ENCODE data around the gene OR51I1.
A peak's percentile ranks its signal among the peaks of the same experiment; 100 is the strongest.

Gene OR51I1

GRCh38 chr11:5486421-5486820 lies 45.1 kb upstream of the OR51I1 start:
- Histone ChIP-seq H2BK120ac (ENCODE audit: insufficient read depth, low read length, poor library complexity) (no peak overlapping the region), H3K79me1 (ENCODE audit: low read length) (no peaks in the 10 kb centered on the region), H2AFZ (ENCODE audit: insufficient read depth, low read length, poor library complexity) (no peak overlapping the region), H2AK5ac (ENCODE audit: low read length) (no peak overlapping the region), H3K27me3 (ENCODE audit: insufficient read depth, low read length) (no peaks in the 10 kb centered on the region), H3K36me3 (ENCODE audit: control insufficient read depth in 1 of 2, insufficient read depth in 2 of 2, low read length in 2 of 2) (no peaks in the 10 kb centered on the region), H3K27ac (ENCODE audit: low read depth, low read length) (no peak overlapping the region), H3K9me3 (ENCODE audit: insufficient read depth, low read depth, low read length) (no peaks in the 10 kb centered on the region), H3K4ac (ENCODE audit: low read depth, low read length) (no peak overlapping the region), H2BK5ac (ENCODE audit: low read depth, low read length, poor library complexity) (no peak overlapping the region), H3K14ac (ENCODE audit: low read length) (no peak overlapping the region), H3K9ac (ENCODE audit: low read length) (no peak overlapping the region), H4K8ac (ENCODE audit: low read depth, low read length) (no peak overlapping the region), H3K23ac (ENCODE audit: low read length) (no peak overlapping the region), H3K4me3 (ENCODE audit: low read depth, low read length) (no peak overlapping the region), H2BK12ac (ENCODE audit: low read length) (no peak overlapping the region), H4K91ac (ENCODE audit: low read depth, low read length) (no peak overlapping the region), H3K79me2 (ENCODE audit: control insufficient read depth, insufficient read depth, low read length, poor library complexity) (no peaks in the 10 kb centered on the region), H3K4me1 (ENCODE audit: control insufficient read depth in 1 of 2, insufficient read depth in 2 of 2, low read length in 2 of 2) (no peaks in the 10 kb centered on the region), H3K4me2 (ENCODE audit: low read length) (no peak overlapping the region), H4K12ac (ENCODE audit: low read depth, low read length) (no peak overlapping the region), H3K18ac (ENCODE audit: low read length) (no peak overlapping the region)
- no CpG with 5 or more reads among the region's 3 CpGs for WGBS (ENCODE audit: extremely low coverage, insufficient coverage, insufficient read length)
- no peak for DNase-seq

GRCh38 chr11:5486003-5486402 lies 44.7 kb upstream of the OR51I1 start:
- Histone ChIP-seq H3K36me3 (ENCODE audit: control insufficient read depth in 1 of 2, insufficient read depth in 2 of 2, low read length in 2 of 2) (no peaks in the 10 kb centered on the region), H3K9me3 (ENCODE audit: insufficient read depth, low read depth, low read length) (no peaks in the 10 kb centered on the region), H2AFZ (ENCODE audit: insufficient read depth, low read length, poor library complexity) (no peak overlapping the region), H3K18ac (ENCODE audit: low read length) (no peak overlapping the region), H2AK5ac (ENCODE audit: low read length) (no peak overlapping the region), H3K27me3 (ENCODE audit: insufficient read depth, low read length) (no peaks in the 10 kb centered on the region), H3K23ac (ENCODE audit: low read length) (no peak overlapping the region), H3K4ac (ENCODE audit: low read depth, low read length) (no peak overlapping the region), H3K4me3 (ENCODE audit: low read depth, low read length) (no peak overlapping the region), H4K12ac (ENCODE audit: low read depth, low read length) (no peak overlapping the region), H4K91ac (ENCODE audit: low read depth, low read length) (no peak overlapping the region), H3K14ac (ENCODE audit: low read length) (no peak overlapping the region), H2BK12ac (ENCODE audit: low read length) (no peak overlapping the region), H3K4me2 (ENCODE audit: low read length) (no peak overlapping the region), H3K79me2 (ENCODE audit: control insufficient read depth, insufficient read depth, low read length, poor library complexity) (no peaks in the 10 kb centered on the region), H4K8ac (ENCODE audit: low read depth, low read length) (no peak overlapping the region), H3K27ac (ENCODE audit: low read depth, low read length) (no peak overlapping the region), H3K79me1 (ENCODE audit: low read length) (no peaks in the 10 kb centered on the region), H3K4me1 (ENCODE audit: control insufficient read depth in 1 of 2, insufficient read depth in 2 of 2, low read length in 2 of 2) (no peaks in the 10 kb centered on the region), H2BK5ac (ENCODE audit: low read depth, low read length, poor library complexity) (no peak overlapping the region), H2BK120ac (ENCODE audit: insufficient read depth, low read length, poor library complexity) (no peak overlapping the region), H3K9ac (ENCODE audit: low read length) (no peak overlapping the region)
- no CpG with 5 or more reads among the region's 3 CpGs for WGBS (ENCODE audit: extremely low coverage, insufficient coverage, insufficient read length)
- no peak for DNase-seq

- H3K9ac ChIP-seq (ENCODE audit: low read length) = no peak overlapping the region
- no peaks in the 10 kb centered on the region for H3K4me1 ChIP-seq (ENCODE audit: control insufficient read depth in 1 of 2, insufficient read depth in 2 of 2, low read length in 2 of 2)
- no peak overlapping the region for H4K12ac ChIP-seq (ENCODE audit: low read depth, low read length)
- no peak overlapping the region for H2BK12ac ChIP-seq (ENCODE audit: low read length)
- H3K23ac ChIP-seq (ENCODE audit: low read length) = no peak overlapping the region
- peak; percentile 31 to 75 for DNase-seq
- H3K9me3 ChIP-seq (ENCODE audit: insufficient read depth, low read depth, low read length) = no peaks in the 10 kb centered on the region
- no peak overlapping the region for H4K91ac ChIP-seq (ENCODE audit: low read depth, low read length)
- no peak overlapping the region for H2BK120ac ChIP-seq (ENCODE audit: insufficient read depth, low read length, poor library complexity)
- H2AFZ ChIP-seq (ENCODE audit: insufficient read depth, low read length, poor library complexity) = no peak overlapping the region
- no peaks in the 10 kb centered on the region for H3K79me1 ChIP-seq (ENCODE audit: low read length)
- H3K79me2 ChIP-seq (ENCODE audit: control insufficient read depth, insufficient read depth, low read length, poor library complexity) = no peaks in the 10 kb centered on the region
- H2BK5ac ChIP-seq (ENCODE audit: low read depth, low read length, poor library complexity) = no peak overlapping the region
- H3K18ac ChIP-seq (ENCODE audit: low read length) = no peak overlapping the region
- H3K4me3 ChIP-seq (ENCODE audit: low read depth, low read length) = no peak overlapping the region
- no peak overlapping the region for H3K4me2 ChIP-seq (ENCODE audit: low read length)
- no peaks in the 10 kb centered on the region for H3K36me3 ChIP-seq (ENCODE audit: control insufficient read depth in 1 of 2, insufficient read depth in 2 of 2, low read length in 2 of 2)
- H4K8ac ChIP-seq (ENCODE audit: low read depth, low read length) = no peak overlapping the region
- no peak overlapping the region for H2AK5ac ChIP-seq (ENCODE audit: low read length)
- no peak overlapping the region for H3K4ac ChIP-seq (ENCODE audit: low read depth, low read length)
- no peak overlapping the region for H3K27ac ChIP-seq (ENCODE audit: low read depth, low read length)
- no CpG with 5 or more reads among the region's 2 CpGs for WGBS (ENCODE audit: extremely low coverage, insufficient coverage, insufficient read length)
- no peak overlapping the region for H3K14ac ChIP-seq (ENCODE audit: low read length)
- H3K27me3 ChIP-seq (ENCODE audit: insufficient read depth, low read length) = no peaks in the 10 kb centered on the region
These were observed 35.0 kb upstream of the OR51I1 start for GRCh38 chr11:5476186-5476819.

GRCh38 chr11:5473921-5474320 lies 32.6 kb upstream of the OR51I1 start:
- Histone ChIP-seq H3K79me2 (ENCODE audit: control insufficient read depth, insufficient read depth, low read length, poor library complexity) (no peaks in the 10 kb centered on the region), H3K4me3 (ENCODE audit: low read depth, low read length) (no peak overlapping the region), H2BK12ac (ENCODE audit: low read length) (no peak overlapping the region), H3K79me1 (ENCODE audit: low read length) (no peaks in the 10 kb centered on the region), H4K8ac (ENCODE audit: low read depth, low read length) (no peak overlapping the region), H2AFZ (ENCODE audit: insufficient read depth, low read length, poor library complexity) (no peak overlapping the region), H3K14ac (ENCODE audit: low read length) (no peak overlapping the region), H4K91ac (ENCODE audit: low read depth, low read length) (no peak overlapping the region), H3K18ac (ENCODE audit: low read length) (no peak overlapping the region), H2BK120ac (ENCODE audit: insufficient read depth, low read length, poor library complexity) (no peak overlapping the region), H3K4me2 (ENCODE audit: low read length) (no peak overlapping the region), H3K27ac (ENCODE audit: low read depth, low read length) (no peak overlapping the region), H3K4me1 (ENCODE audit: control insufficient read depth in 1 of 2, insufficient read depth in 2 of 2, low read length in 2 of 2) (no peaks in the 10 kb centered on the region), H3K4ac (ENCODE audit: low read depth, low read length) (no peak overlapping the region), H2AK5ac (ENCODE audit: low read length) (no peak overlapping the region), H3K27me3 (ENCODE audit: insufficient read depth, low read length) (no peaks in the 10 kb centered on the region), H3K9ac (ENCODE audit: low read length) (no peak overlapping the region), H2BK5ac (ENCODE audit: low read depth, low read length, poor library complexity) (no peak overlapping the region), H4K12ac (ENCODE audit: low read depth, low read length) (no peak overlapping the region), H3K9me3 (ENCODE audit: insufficient read depth, low read depth, low read length) (no peaks in the 10 kb centered on the region), H3K36me3 (ENCODE audit: control insufficient read depth in 1 of 2, insufficient read depth in 2 of 2, low read length in 2 of 2) (no peaks in the 10 kb centered on the region), H3K23ac (ENCODE audit: low read length) (no peak overlapping the region)
- no peak for DNase-seq

Measured in trophoblast cell (in vitro differentiated cells and primary cell).